ENCODE measurements around the gene TOX2.

The TOX2 gene

DNA sequence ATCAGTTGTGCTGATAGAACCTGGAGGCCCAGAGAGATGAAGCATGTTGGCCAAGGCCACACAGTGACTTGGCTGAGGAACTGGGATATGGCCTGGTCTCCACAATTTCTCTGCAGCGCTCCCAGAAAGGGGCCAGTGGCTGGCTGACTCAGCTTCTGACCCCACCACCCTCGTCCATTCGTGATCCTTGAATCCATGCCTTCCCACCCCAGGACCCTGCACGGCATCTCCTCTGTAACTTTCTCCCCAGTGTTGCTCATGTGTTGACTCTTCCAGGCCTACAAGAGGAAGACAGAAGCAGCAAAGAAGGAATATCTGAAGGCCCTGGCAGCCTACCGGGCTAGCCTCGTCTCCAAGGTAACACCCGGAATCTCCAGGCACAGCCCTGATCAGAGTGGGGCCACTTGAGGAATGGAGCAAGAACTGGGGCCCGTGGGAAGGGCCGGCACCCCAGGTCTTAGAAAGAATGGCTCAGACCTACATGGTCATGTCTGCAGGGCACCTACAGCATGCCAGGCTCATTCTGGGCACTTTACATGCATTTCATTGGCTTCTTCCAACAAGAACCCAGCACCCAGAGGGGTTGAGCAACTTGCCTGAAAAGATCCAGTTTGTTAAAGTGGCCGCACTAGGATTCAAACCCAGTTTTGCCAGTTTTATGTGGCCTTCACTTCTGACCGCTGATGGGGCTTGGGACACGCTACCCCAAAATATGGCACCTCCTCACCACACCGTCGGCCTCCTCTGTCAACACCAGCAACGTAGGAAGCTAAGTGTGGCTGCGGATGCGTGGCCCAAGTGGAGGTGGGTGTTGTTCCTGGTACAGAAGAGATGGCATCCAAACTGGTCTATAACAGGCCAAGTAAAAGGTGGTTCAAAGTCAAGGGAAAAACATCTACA, 150.1 kb downstream of the TOX2 start:
- no peak for DNase-seq (ENCODE audit: low spot score)

DNA sequence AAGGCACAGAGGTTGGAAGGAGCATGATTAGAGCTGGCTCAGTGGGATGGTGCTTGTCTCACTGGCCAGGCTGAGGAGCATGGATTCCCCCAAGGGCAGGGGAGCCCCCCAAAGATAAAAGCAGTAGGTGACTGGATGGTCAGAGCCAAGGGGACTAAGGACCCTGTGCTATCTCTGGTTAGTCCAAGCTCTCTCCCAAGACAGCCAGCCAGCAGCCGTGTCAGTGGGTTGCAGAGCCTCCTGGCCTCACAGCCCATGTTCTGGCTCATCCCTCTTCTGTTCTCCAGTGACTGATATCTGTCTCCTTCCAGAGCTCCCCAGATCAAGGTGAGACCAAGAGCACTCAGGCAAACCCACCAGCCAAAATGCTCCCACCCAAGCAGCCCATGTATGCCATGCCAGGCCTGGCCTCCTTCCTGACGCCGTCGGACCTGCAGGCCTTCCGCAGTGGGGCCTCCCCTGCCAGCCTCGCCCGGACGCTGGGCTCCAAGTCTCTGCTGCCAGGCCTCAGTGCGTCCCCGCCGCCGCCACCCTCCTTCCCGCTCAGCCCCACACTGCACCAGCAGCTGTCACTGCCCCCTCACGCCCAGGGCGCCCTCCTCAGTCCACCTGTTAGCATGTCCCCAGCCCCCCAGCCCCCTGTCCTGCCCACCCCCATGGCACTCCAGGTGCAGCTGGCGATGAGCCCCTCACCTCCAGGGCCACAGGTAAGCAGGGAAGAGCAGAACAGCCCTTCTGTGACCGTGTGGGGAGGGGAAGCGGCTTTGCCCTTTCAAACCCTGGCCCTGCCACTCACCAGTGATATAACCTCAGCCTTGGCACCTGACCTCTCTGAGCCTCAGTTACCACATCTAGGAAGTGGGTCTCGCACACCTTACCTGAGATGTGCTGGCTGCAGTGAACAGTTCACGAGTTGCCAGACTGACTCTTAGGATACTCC, 151.0 kb downstream of the TOX2 start:
- DNase-seq (ENCODE audit: low spot score), result no peak

DNA sequence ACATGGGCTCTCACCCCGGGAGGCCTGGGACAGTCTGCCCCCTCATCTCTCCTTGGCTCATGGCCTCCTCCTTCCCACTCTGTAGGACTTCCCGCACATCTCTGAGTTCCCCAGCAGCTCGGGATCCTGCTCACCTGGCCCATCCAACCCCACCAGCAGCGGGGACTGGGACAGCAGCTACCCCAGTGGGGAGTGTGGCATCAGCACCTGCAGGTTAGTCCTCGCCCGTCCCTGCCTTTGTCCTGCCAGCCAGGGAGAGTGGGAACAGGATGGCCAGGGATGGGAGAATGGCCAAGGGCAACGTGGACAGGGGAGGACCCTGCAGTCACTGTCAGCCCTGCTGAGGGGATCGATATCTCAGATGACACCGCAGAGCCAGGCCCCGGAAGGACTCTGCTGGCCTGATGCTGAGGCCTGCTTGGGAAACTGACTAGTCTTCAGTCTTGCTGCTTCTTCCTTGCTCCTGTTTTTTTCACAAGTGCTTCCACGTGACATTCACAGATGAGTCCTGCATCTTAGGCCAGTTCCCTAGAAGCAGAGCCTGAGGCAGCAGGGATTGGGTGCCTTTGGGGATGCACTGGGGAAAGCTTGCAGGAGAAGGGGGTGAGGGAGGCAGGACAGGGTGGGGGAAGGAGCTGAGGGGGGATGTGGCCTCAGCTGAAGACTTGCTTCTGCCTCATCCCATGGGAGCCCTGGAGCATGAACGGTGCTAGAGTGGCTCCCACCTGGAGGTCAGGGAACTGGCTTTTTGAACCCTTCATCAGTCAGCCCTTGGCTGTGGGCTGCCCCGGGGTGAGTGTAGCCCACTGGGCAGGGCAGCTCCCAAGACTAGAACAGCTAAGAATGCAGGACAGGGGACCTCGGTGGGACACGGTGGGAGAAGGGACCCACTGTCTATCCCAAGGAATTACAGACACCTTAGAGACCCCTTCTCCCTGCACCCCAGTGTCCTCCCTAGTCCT, 152.3 kb downstream of the TOX2 start:
- no peak for DNase-seq (ENCODE audit: low spot score)

DNA sequence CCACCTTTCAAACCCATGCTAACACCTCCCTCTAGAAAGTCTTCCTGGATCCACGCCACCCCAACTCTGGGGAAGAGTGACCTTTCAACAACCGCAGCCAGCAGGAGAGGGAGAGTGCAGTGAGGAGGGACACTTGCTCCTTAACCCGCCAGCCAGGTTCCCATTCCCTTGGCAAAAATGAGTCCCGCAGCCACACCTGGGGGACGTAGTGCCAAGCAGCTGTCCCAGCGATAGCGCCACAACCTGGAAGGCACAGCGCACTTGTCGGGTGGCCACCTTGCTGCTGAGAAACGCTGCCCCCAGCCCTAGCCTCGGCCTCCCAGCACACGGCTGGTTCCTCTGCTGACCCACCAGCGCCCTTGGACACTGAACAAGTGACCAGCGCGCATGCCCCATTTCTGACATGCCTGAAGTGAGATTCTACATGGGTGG, 153.0 kb downstream of the TOX2 start:
- no peak for DNase-seq (ENCODE audit: low spot score)

GRCh38 chr20:44068316-44069201, 153.9 kb downstream of the TOX2 start:
- DNase-seq (ENCODE audit: low spot score), result no peak

DNA sequence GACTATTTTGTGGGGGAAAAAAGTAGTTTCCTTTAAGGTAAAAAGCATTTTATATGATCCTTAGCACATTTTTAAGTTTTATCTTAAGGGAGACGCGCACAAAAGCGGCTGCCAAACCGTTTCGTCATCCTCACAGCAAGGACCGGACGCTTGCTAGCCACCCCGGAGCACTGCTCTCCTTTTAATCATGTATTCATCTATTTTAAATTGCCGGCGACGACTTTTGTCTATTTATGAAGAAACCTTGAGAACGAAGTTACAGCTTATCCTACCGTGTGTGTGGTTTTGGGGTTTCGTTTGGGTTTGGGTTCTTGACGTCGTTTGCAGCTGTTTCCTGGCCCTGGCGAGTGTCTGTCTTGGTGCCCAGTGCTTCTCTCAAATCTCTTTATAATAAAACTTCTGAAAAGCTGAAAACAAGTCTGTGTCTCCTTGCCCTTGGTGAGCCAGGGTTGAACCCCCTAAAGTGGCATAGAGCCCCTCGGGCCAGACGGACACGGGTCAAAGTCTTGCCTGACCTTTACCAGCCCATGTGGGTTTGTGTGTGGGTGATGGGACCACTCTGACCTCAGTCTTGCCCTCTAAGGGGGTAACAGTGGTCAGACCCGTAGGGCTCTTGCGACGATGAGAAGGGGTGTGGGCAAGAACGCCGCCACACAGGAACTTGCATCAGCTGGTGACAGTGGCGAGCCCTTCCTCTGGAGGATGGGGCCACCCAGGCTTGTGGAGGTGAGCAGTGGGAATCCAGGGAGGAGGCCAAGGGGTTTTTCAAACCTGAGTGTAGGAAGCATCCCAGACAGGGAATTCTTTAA, 154.8 kb downstream of the TOX2 start:
- DNase-seq (ENCODE audit: low spot score), result peak; percentile 40

GRCh38 chr20:44070139-44070900, 155.7 kb downstream of the TOX2 start:
- peak; percentile 28 for DNase-seq (ENCODE audit: low spot score)

DNA sequence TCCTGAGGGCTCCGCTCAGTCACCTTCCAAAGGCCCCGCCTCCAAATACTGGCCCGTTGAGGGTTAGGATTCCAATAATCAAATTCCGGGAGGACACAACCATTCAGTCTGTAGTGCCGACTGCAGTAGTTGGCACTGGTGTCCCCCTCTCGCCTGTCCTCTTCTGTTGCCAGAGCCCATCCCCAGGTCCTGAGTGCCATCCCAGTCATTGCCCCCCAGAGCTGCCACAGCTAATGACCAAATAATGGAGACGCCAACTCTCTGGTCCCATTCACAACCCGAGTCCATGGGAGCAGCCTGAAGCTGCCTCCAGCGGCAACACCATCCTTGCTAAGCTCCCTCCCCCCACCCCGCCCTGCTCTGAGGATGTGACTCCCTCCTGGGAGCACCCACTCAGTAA, 156.4 kb downstream of the TOX2 start:
- no peak for DNase-seq (ENCODE audit: low spot score)

- no peak for DNase-seq (ENCODE audit: low spot score)
These were observed 157.0 kb downstream of the TOX2 start for GRCh38 chr20:44071526-44072111.

GRCh38 chr20:44072384-44072783, 157.7 kb downstream of the TOX2 start:
- no peak for DNase-seq (ENCODE audit: low spot score)

DNA sequence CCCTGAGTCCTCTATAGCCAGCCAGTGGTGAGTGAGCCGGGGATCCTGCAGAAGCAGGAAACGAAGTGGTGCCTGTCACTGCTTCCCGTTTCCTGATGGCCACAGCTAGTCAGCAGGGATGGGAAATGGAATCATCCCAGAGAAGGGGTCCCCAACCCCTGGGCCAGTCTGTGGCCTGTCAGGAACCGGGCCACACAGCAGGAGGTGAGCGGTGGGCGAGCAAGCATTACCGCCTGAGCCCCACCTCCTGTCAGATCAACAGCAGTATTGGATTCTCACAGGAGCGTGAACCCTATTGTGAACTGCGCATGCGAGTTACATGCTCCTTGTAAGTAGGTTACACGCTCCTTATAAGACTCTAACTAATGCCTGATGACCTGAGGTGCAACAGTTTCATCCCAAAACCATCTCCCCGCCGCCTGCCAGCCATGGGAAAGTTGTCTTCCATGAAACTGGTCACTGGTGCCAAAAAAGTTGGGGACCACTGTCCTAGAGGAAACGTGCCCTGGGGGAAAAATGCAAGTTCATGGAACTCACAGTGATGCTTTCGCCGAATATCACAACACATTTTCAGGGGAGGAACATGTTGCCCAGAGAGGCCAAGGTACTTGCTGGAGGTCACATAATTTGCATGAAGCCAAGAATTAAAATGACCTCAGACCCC, 158.5 kb downstream of the TOX2 start:
- no peak for DNase-seq (ENCODE audit: low spot score)

GRCh38 chr20:44073675-44074071, 159.0 kb downstream of the TOX2 start:
- no peak for DNase-seq (ENCODE audit: low spot score)

DNA sequence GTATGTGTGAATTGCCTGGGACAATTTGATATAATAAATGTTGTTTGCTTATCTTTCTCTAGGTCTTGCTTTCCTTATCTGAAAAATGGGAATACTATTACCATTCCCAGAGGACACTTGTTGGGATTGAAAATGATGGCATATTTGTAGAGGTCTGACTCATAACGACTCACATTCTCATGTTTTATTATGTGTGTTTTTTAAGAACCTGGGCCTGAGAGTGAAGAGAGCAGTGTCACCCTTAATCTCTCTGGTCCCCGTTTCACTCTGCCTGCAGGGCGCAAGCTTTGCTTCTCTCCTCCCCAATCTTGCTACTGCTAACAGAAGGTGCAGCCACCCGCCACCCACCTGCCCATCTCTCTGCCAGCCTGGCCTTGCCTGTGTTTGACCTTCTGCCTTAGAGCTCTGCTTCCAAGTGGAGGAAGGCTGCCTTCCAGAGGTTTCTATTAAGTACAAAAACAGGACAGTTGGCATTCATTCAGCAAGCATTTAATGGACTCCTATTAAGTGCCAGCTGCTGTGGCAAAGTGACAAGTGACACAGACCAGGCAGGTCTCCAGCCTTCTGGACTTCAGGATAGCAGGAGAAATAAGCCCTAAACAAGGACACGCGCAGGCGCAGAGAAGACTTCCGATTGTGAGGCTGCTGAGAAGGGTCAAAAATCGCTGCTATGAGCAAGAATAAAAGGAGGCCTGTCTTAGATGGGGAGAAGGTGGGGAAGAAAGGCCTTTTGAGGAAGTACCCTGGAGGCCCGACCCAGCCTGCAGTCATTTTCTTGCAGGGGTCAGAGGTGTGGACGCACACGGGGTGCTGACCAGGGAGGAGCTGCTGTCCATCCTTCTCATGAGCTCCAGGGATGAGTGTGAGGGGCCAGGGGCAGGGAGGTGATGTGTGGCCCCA, 159.8 kb downstream of the TOX2 start:
- no peak for DNase-seq (ENCODE audit: low spot score)

DNA sequence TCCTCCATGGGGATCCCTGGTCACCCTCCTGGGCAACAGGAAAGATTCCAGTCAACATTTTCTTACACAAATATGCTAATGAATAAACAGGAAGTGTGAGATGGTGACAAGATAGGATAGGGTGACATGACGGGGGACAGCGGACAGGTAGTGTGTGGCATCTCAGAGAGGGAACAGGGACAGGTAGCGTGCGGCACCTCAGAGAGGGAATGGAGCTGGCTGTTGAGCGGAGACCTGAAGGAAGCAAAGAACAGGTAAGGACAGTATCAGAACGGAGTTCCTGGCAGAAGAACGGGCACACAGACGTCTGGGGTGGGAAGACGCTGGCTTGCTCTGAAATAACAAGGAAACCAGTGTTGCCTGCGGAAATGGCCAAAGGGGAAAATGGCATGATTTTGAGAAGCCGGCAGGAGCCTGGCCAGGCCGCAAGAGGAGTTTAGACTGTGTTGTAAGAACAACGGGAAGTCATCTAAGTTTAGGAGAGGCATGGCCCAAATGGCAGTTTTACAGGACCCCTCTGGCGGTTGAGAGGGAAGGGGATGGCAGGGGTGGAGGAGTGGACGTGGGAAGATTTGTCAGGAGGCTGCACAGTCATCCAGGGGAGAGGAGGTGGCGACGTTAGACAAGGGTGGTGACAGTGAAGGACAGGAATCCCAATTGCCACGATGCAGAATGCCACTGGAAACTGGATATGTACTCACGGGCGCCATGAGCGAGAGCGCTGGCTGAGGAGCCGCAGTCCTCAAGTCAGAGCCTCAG, 160.7 kb downstream of the TOX2 start:
- no peak for DNase-seq (ENCODE audit: low spot score)

- no peak for DNase-seq (ENCODE audit: low spot score)
These were observed 161.2 kb downstream of the TOX2 start for GRCh38 chr20:44075950-44076232.

DNA sequence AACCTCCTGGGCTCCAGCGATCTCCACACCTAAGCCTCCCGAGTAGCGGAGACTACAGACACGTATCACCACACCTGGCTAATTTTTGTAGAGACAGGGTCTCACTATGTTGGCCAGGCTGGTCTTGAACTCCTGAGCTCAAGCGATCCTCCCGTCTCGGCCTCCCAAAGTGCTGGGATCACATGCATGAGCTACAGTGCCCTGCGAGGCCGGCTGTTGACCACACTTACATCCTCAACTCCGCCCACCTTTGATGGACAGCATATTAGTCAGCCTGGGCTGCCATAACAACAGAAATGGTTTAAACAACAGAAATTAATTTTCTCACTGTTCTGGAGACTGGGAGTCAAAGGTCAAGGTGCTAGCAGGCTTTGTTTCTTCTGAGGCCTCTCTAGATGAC, 164.6 kb downstream of the TOX2 start:
- no peak for DNase-seq (ENCODE audit: low spot score)

GRCh38 chr20:44080064-44080463, 165.4 kb downstream of the TOX2 start:
- DNase-seq (ENCODE audit: low spot score), result no peak
